Fibroblast of villous mesenchyme (primary cell): ENCODE data around the gene R3HDM1. TPM values are rescaled to one million over a fixed set of nuclear protein-coding genes. Genes with fewer than 3 reads are reported as not detected.

ENCODE experiments used
- DNase-seq: peaks from one replicate; pipeline ENCODE4 v3.0.0-alpha.2; 2010; ENCODE audit warnings: low read depth
- H3K4me3 ChIP-seq: 2 replicates; pipeline ENCODE4 v1.5.1; 2011; ENCODE audit warnings: low read depth, mild to moderate bottlenecking, low read length
- CTCF ChIP-seq: IDR thresholded peaks from 2 replicates; pipeline ENCODE4 v1.5.1; 2012; ENCODE audit warnings: low read depth, mild to moderate bottlenecking, low read length; ENCODE audit not compliant: insufficient read depth
- total RNA-seq: library from RNA; depleted of rRNA; stranded (reverse); fragments of >200 nt; gene quantifications from 2 replicates; pipeline ENCODE4 v1.2.3, GENCODE V29; 2012

The R3HDM1 gene
- total RNA-seq, 1 donor: 13.8 TPM

- DNase-seq: no peak
- TF ChIP-seq CTCF: no peak
- no peak overlapping the region for H3K4me3 ChIP-seq
These were observed 201.3 kb downstream of the R3HDM1 start for GRCh38 chr2:135732561-135732960.

- TF ChIP-seq CTCF: no peak
- no peak for DNase-seq
- H3K4me3 ChIP-seq: no peak overlapping the region
These were observed 201.8 kb downstream of the R3HDM1 start for GRCh38 chr2:135733045-135733444.

- no peak for TF ChIP-seq CTCF
- no peak overlapping the region for H3K4me3 ChIP-seq
- no peak for DNase-seq
These were observed 205.3 kb downstream of the R3HDM1 start for GRCh38 chr2:135736546-135736945.

GRCh38 chr2:135740206-135740605 lies 208.9 kb downstream of the R3HDM1 start:
- TF ChIP-seq CTCF: no peak
- H3K4me3 ChIP-seq: no peak overlapping the region
- DNase-seq: no peak

- no peak for TF ChIP-seq CTCF
- no peak for DNase-seq
- no peak overlapping the region for H3K4me3 ChIP-seq
These were observed 209.7 kb downstream of the R3HDM1 start for GRCh38 chr2:135741043-135741394.

- H3K4me3 ChIP-seq: peak within 1 kb of the TSS; percentile 87
- TF ChIP-seq CTCF: peak; percentile 38
- peak; percentile 99 for DNase-seq
These were observed 210.4 kb downstream of the R3HDM1 start, which contains the start of gene UBXN4 for GRCh38 chr2:135741395-135742324. Gene UBXN4, plus strand, starts transcription at chr2:135741855. Its CDS starts 75 bp downstream, at chr2:135741930.
